ENCODE measurements around the gene PSMC2.

PSMC2 gene

DNA sequence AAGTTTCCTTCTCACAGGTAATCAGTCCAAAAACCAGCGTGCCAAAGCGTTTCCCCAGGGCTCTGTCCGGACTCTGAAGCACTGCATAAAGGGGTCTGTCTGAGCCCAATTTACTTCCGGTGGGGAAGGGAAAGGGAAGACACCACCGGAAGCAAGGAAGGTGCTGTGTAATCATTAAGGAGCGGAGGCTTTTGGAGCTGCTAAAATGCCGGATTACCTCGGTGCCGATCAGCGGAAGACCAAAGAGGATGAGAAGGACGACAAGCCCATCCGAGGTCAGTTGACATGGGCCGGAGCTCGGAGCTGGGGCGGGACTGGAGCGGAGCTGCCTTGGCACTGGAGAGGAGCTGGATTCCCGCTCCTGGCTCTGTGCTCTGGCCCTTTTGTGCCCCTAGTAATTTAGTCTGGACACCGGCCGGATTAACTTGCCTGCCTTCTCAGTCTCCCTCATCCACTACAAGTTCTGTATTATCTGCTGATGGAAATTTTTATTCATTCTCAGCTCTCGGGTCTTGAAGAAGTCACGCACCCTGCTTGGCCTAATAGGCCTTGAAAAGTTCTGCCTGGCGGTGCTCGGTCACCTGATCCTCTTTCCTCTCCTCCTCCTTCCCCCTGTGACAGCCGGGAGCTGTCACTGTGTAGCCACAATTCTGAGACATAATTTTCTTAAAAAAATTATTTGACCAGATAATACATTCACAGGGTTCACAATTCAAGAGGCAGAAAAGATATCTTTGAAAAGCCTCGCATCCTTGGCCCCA lies at the start of gene PSMC2:
Gene PSMC2 (plus strand): TSS at position 137 of the 761 bp plus-strand sequence. CDS start 69 bp downstream, at position 206.
- Histone ChIP-seq H3K4me3 (peak within 1 kb of the TSS; percentile 87), H3K27ac (peak within 1 kb of the TSS; percentile 90 to 91)
- DNase-seq (ENCODE audit: low spot score), result peak; percentile 88
- TF ChIP-seq, protein P1, sequence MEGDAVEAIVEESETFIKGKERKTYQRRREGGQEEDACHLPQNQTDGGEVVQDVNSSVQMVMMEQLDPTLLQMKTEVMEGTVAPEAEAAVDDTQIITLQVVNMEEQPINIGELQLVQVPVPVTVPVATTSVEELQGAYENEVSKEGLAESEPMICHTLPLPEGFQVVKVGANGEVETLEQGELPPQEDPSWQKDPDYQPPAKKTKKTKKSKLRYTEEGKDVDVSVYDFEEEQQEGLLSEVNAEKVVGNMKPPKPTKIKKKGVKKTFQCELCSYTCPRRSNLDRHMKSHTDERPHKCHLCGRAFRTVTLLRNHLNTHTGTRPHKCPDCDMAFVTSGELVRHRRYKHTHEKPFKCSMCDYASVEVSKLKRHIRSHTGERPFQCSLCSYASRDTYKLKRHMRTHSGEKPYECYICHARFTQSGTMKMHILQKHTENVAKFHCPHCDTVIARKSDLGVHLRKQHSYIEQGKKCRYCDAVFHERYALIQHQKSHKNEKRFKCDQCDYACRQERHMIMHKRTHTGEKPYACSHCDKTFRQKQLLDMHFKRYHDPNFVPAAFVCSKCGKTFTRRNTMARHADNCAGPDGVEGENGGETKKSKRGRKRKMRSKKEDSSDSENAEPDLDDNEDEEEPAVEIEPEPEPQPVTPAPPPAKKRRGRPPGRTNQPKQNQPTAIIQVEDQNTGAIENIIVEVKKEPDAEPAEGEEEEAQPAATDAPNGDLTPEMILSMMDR (IDR thresholded peaks at IDR 0.05), result no peak

DNA sequence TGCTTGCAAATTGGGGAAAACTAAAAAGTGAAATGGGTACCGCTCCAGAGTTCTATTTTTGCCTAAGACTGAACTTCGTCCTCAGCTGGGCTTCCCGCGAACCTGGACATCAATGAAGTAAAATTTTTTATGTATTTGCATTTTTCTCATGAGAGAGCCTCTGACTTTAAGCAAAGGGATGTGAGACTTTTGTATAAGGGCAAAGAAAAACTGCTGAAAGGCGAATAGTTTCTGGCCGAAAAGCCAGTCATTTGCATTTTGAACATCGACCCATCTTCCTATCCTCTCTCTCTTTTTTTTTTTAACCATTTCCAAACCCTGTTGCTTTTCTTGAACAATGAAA lies 49.6 kb upstream of the PSMC2 start:
- TF ChIP-seq, protein P1 (IDR thresholded peaks at IDR 0.05), result no peak
- H3K27ac ChIP-seq, result peak overlapping the region; percentile 88 to 92
- DNase-seq (ENCODE audit: low spot score), result no peak
- peak overlapping the region; percentile 95 for H3K4me3 ChIP-seq

GRCh38 chr7:103299660-103300059 lies 47.8 kb upstream of the PSMC2 start:
- DNase-seq (ENCODE audit: low spot score), result no peak
- TF ChIP-seq, protein P1 (IDR thresholded peaks at IDR 0.05), result no peak
- H3K4me3 ChIP-seq, result no peak overlapping the region
- H3K27ac ChIP-seq, result no peak overlapping the region

DNA sequence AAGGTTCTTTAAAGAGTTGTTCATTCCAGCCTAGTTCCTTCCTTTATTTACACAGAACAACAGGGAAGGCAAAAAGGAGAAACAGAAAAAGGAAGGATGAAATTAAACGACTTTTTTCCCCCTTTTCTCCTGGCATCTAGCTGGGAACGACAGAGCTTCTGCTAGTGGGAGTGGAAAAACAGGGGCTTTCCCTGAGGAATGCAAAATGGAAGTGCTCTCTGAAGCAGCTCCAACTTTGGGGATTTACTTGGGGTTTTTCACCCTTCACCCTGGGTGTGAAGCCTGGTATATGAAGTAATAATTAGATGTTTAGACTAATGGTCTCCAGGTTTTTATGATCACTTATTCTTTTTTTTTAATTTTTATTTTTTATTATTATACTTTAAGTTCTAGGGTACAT lies 46.0 kb upstream of the PSMC2 start:
- TF ChIP-seq, protein P1 (IDR thresholded peaks at IDR 0.05), result no peak
- H3K4me3 ChIP-seq, result no peak overlapping the region
- H3K27ac ChIP-seq, result no peak overlapping the region
- DNase-seq (ENCODE audit: low spot score), result no peak

- TF ChIP-seq, protein P1 (IDR thresholded peaks at IDR 0.05), result no peak
Observed at GRCh38 chr7:103307503-103308231, 39.8 kb upstream of the PSMC2 start.

GRCh38 chr7:103314852-103315251 lies 32.6 kb upstream of the PSMC2 start:
- Histone ChIP-seq H3K27ac (no peak overlapping the region), H3K4me3 (no peak overlapping the region)
- no peak for DNase-seq (ENCODE audit: low spot score)
- TF ChIP-seq, protein P1 (IDR thresholded peaks at IDR 0.05), result no peak

More at GRCh38 chr7:103307503-103308231, 39.8 kb upstream of the PSMC2 start:
- no peak overlapping the region for H3K4me3 ChIP-seq
- DNase-seq (ENCODE audit: low spot score), result no peak
- H3K27ac ChIP-seq, result no peak overlapping the region
